RPMI8226 (cell line): ENCODE data around the gene CHRNA1.

Source experiments
- DNase-seq: peaks from one replicate; pipeline ENCODE4 v3.0.0-alpha.2; 2015

Gene CHRNA1

GRCh38 chr2:174764280-174765255 lies at the start of gene CHRNA1:
CHRNA1 (minus strand) TSS chr2:174764472; CDS start chr2:174764394, 78 bp downstream.
- DNase-seq: peak; percentile 26

GRCh38 chr2:174812037-174812436 lies 47.8 kb upstream of the CHRNA1 start:
- no peak for DNase-seq

- DNase-seq: no peak
Observed at GRCh38 chr2:174807931-174808330, 43.7 kb upstream of the CHRNA1 start.

DNA sequence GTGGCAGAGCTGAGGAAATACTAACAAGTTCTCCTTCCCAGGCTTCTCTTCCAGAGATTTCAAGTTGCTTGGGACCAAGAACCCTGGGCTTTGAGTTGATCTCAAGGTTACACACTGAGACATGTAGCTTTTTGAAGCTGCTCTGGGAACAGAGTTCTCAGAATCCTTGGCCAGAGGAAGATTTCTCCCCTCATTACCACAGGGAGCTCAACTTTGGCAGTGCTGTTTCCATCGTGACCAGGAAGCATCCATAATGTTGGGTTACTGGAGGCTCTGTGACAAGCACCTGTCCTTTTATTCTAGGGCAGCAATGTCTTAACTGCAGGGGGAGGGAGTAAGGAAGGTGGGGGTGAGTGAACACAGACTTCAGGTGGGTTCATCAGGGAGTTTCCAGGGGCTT lies 41.5 kb upstream of the CHRNA1 start:
- DNase-seq: no peak

- no peak for DNase-seq
Observed at GRCh38 chr2:174802459-174802858, 38.2 kb upstream of the CHRNA1 start.

- DNase-seq: no peak
Observed at GRCh38 chr2:174800436-174801205, 36.3 kb upstream of the CHRNA1 start.

GRCh38 chr2:174798801-174799200 lies 34.5 kb upstream of the CHRNA1 start:
- no peak for DNase-seq

DNA sequence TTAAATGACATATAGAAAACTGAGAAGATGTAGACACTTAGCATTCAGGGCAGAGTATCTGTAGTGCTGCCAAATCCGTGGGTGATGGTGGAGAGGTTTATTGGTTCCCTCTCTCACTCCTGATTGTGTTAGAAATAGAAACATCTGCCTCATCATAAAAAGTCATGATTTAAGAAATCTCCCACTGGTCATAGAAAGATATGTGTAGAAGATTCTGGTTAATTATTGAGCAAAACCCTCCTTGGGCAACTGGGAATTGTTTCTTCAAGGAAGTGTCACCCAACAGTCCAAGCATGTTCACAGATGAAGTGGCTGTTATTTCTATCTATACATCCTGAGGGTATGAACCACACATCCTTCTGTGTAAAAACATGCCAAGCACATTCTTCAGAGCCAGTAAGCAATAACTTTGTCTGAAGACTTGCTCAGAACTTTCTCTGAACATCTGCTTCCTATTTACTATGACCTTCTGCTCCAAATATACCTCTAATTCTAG lies 33.6 kb upstream of the CHRNA1 start:
- no peak for DNase-seq

GRCh38 chr2:174796319-174796771 lies 32.1 kb upstream of the CHRNA1 start:
- no peak for DNase-seq

DNA sequence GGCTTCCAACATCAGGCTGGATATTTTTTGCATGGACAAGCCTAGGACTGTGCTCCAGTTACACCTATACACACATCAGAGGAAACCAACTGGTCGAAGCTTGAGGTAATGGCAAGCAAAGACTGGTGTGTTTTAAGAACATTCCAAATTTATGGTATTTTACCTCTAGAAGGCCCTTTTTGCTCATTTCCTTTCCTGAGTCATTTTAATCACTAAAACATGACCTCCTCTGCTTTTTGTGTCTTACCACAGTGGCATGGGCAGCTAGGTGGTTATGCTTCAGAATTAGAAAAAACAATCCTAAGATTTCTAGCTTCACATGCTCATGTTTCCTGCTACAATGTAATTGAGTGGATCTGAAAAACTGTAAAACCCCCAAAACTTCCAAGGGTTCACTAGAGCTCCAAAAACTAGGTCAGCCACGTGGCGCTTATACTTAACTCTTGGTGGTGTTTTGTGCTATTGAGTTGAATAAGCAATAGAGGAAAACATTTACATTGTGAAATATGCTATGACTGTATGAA lies 30.6 kb upstream of the CHRNA1 start:
- DNase-seq: no peak

DNA sequence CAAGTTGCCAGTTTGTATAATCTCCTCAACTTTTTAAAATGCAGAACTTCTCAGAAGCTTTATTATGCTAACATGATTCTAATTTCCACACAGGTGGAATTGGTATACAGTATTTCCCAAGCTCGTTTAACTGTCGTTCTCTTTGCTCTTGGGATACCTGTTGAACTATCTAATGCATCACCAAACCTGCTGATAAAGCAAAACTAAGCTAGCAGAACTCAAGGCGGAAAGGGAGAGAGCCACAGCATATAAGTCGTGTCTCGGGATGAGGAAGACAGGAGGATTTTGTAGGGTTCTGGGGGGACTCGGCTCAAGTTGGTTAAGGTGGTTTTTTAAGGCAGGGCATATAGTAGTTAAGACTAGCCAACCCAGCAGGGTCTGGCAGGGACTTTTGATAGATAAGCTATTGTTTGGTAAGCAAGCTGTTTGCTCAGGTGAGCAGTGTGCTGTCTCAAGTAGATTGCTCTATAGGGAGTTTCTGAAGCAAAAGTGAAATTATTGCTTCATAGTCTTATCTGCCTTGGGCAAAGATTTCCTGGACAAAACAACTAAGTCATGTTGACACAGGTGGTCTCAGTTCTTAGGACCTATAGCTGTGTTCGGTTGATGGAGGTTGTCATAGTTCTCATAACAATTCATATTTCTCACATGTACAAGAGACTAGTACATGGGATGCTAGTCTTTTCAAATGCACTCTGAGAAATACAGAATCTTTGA lies 28.2 kb upstream of the CHRNA1 start:
- DNase-seq: no peak

DNA sequence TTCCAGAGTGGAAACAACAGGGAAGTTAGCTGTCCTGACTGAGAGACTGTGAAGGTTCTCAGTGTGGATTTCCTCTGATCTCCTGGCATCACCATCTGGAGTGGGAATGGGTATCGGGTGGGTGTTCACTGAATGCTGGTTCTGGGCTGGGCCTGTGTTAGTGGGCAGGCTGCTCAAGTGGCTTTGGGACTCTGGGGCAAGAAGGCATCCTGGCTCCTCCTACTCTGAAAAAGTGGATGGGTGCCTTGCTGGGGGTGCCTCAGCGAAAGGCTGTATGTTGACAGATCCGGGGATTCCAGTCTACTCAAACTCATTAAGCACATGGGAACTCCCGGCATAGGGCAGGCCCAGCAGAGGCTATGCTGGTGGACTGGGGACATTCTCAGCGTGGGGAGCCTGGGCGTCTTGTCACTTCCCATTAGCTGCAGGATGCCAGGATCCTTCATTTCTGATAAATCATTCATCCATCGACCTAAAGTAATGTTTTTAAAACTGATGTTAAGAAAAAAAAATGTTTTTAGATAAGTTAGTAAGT lies 27.5 kb upstream of the CHRNA1 start:
- DNase-seq: no peak

DNA sequence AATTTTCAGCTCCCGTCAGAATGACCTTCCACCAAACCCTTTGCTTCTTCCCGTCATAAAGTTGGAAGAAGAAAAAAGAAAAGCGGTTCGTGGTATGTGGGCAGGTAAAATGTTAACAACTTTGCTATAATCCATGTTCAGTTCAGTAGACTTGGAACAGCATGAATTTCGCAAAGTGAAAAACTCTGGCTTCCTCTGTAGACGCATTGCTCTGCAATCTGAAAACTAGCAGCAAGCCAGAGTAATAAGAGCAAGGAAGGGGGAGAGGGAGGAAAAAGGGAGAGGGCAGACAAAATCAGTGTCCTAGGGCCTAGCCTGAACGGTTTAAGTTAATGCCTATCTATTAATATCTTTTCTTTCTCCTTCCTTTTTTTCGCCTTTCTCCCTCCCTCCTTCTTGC lies 26.7 kb upstream of the CHRNA1 start:
- DNase-seq: no peak

DNA sequence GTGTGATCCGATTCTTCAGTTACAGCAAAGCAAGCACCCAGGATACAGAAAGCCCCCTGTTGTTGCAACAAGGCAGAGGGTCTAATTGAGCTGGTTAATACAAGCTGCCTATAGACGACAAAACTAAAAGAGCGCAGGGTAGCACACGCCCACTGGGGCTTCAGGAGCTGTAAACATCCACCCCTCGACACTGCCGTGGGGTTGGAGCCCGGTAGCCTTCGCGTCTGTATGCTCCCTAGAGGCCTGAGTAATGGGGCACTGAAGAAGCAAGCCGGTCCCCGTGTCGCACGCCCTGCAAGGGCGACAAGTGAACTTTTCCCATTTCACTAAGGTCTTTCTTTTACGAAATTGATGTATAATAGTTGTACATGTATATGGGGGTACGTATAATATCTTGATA lies 24.7 kb upstream of the CHRNA1 start:
- DNase-seq: no peak

- DNase-seq: no peak
Observed at GRCh38 chr2:174788291-174788929, 24.1 kb upstream of the CHRNA1 start.

DNA sequence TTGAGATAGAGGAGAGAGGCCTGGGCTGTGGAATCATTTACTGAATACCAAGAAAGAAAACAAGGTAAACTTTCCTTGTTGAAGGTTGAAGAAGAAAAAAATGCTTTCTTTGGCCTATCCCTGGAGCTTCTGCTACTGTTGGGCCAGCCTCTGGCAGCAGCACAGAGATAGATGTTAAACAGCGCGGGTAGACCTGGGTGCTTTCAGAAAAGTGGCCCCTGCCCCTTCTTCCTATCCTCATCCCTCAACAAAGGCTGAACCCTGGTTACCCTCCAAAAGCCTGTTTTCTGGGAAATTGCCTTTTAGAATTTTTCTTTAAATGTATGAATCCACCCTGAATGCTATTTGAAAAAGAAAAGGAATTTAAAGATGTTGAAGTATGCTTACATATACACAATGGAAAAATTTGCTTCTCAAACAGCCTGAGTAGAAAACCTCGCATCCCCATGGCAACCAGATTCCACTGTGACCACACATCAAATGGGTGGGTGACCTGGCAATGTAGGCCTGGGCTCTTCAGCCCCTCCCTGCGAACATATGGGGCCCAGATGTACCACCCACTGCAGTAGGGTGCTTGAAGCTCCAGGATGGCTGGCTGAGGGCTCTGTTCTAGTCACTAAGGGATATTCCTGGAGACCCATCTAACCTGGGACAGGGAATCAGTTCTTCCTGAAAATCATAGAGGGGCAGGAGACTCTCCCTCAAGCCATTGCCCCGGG lies 23.4 kb upstream of the CHRNA1 start:
- DNase-seq: no peak

DNA sequence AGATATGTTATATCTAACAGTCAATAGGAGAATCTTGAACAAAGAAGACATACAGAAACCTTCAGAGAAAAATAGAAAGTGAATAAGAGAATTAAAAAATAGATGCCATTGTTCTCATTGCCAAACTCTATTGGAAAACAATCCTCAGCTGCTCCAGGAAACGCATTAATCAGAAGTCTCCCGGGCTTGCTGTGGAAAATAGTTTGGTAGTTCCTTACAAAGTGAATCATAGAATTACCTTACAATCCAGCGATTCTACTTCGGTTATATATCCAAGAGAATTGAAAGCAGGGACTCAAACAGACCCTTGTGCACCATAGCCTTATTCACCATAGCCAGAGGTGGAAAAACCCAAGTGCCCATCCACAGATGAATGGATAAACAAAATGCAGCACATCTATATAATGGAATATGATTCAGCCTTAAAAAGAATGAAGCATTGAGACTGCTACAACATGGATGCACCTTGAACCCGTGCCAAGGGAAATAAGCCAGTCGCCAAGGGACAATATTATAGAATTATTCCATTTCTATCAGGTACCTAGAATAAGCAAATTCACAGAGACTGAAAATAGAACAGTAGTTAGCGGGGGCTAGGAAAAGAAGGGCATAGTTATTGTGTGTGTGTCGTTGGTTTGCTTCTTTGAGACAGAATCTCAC lies 21.9 kb upstream of the CHRNA1 start:
- no peak for DNase-seq

- DNase-seq: no peak
Observed at GRCh38 chr2:174785481-174785880, 21.2 kb upstream of the CHRNA1 start.

- no peak for DNase-seq
Observed at GRCh38 chr2:174784909-174785308, 20.6 kb upstream of the CHRNA1 start.

- DNase-seq: no peak
Observed at GRCh38 chr2:174784316-174784715, 20.0 kb upstream of the CHRNA1 start.

- no peak for DNase-seq
Observed at GRCh38 chr2:174781996-174782395, 17.7 kb upstream of the CHRNA1 start.
